Transverse colon (tissue), 3 donors: ENCODE results near the gene PMEPA1.

Source experiments
- POLR2A ChIP-seq: fragments of 450-650 bp; IDR thresholded peaks from one replicate; pipeline ENCODE4 v1.6.1; 2016; ENCODE audit warnings: antibody characterized with exemption, mild to moderate bottlenecking, moderate library complexity
- TF ChIP-seq, protein P1 (sequence below), 5 experiments: fragments of 200-600 bp in 3 of 5; fragments of 450-650 bp in 2 of 5; sonication (generic) in 3 of 5; IDR thresholded peaks; 1 replicate in 2 of 5; 2 replicates in 3 of 5; pipeline ENCODE4 v1.5.1; 2016 to 2017; ENCODE audit warnings: antibody characterized with exemption in 5 of 5, inconsistent platforms in 3 of 5, mild to moderate bottlenecking in 2 of 5, moderate library complexity in 1 of 5

DNA sequence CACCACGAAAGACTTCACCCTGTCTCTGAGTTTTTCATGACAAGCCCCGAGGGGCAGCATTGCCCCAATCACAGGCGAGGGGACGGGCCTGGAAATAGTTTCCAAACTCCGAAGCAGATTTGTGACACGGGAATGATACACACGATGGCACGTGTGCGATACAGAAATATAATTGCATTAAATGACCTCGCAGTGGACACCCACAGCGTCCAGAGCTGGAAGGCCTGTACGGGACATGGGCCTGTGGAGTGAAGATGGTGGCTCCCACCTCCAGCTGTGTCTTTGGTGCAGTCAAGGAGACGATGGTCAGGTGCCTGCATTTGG, 43.0 kb downstream of the PMEPA1 start:
- TF ChIP-seq, protein P1, sequence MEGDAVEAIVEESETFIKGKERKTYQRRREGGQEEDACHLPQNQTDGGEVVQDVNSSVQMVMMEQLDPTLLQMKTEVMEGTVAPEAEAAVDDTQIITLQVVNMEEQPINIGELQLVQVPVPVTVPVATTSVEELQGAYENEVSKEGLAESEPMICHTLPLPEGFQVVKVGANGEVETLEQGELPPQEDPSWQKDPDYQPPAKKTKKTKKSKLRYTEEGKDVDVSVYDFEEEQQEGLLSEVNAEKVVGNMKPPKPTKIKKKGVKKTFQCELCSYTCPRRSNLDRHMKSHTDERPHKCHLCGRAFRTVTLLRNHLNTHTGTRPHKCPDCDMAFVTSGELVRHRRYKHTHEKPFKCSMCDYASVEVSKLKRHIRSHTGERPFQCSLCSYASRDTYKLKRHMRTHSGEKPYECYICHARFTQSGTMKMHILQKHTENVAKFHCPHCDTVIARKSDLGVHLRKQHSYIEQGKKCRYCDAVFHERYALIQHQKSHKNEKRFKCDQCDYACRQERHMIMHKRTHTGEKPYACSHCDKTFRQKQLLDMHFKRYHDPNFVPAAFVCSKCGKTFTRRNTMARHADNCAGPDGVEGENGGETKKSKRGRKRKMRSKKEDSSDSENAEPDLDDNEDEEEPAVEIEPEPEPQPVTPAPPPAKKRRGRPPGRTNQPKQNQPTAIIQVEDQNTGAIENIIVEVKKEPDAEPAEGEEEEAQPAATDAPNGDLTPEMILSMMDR (IDR thresholded peaks at IDR 0.05) = no peak
- no peak for TF ChIP-seq POLR2A
